H9 (cell line): Measurements from ENCODE around the gene KRT79. TPM values are rescaled to one million over a fixed set of nuclear protein-coding genes. Genes with fewer than 3 reads are reported as not detected.

Source experiments
- DNase-seq: peaks from one replicate; pipeline ENCODE4 v3.0.0-alpha.2; 2017
- H2AFZ ChIP-seq: one replicate; pipeline ENCODE4 v1.6.1; 2013; ENCODE audit warnings: mild to moderate bottlenecking, low read length, control low read depth, moderate library complexity
- H2AK5ac ChIP-seq: 2 replicates; pipeline ENCODE4 v1.6.1; 2013; ENCODE audit warnings: low read length, control low read depth, mixed read lengths; ENCODE audit not compliant: insufficient read length
- H2BK120ac ChIP-seq: one replicate; pipeline ENCODE4 v1.6.1; 2013; ENCODE audit warnings: low read depth, mild to moderate bottlenecking, low read length, control low read depth, inconsistent platforms; ENCODE audit not compliant: poor library complexity, severe bottlenecking
- H2BK12ac ChIP-seq: 2 replicates; pipeline ENCODE4 v1.6.1; 2013; ENCODE audit warnings: low read length, control low read depth, mixed read lengths, low read depth; ENCODE audit not compliant: insufficient read length
- H2BK15ac ChIP-seq: 2 replicates; pipeline ENCODE4 v1.6.1; 2013; ENCODE audit warnings: low read depth, low read length, control low read depth
- H2BK20ac ChIP-seq: one replicate; pipeline ENCODE4 v1.6.1; 2013; ENCODE audit warnings: low read depth, mild to moderate bottlenecking, low read length, control low read depth, inconsistent platforms; ENCODE audit not compliant: poor library complexity, severe bottlenecking
- H2BK5ac ChIP-seq: 2 replicates; pipeline ENCODE4 v1.6.1; 2013; ENCODE audit warnings: low read length, control low read depth, mixed read lengths; ENCODE audit not compliant: insufficient read length
- H3K14ac ChIP-seq: 2 replicates; pipeline ENCODE4 v1.6.1; 2013; ENCODE audit warnings: low read length, control low read depth; ENCODE audit not compliant: insufficient read depth
- H3K18ac ChIP-seq: 2 replicates; pipeline ENCODE4 v1.6.1; 2013; ENCODE audit warnings: low read depth, mild to moderate bottlenecking, mixed read lengths, low read length, control low read depth; ENCODE audit not compliant: insufficient read length
- H3K23ac ChIP-seq: 2 replicates; pipeline ENCODE4 v1.6.1; 2013; ENCODE audit warnings: low read length, control low read depth, mixed read lengths, low read depth; ENCODE audit not compliant: insufficient read length
- H3K23me2 ChIP-seq: 2 replicates; pipeline ENCODE4 v1.6.1; 2013; ENCODE audit warnings: low read depth, mild to moderate bottlenecking, mixed read lengths, low read length, control low read depth; ENCODE audit not compliant: insufficient read length, poor library complexity, severe bottlenecking
- H3K27ac ChIP-seq: 2 replicates; pipeline ENCODE4 v1.5.1; 2013; ENCODE audit warnings: low read length, control low read depth, mixed read lengths, low read depth; ENCODE audit not compliant: insufficient read length
- H3K27me3 ChIP-seq: 2 replicates; pipeline ENCODE4 v1.6.1; 2013; ENCODE audit warnings: low read length, control low read depth, inconsistent platforms; ENCODE audit not compliant: insufficient read depth
- H3K4ac ChIP-seq: 2 replicates; pipeline ENCODE4 v1.6.1; 2013; ENCODE audit warnings: low read depth, mild to moderate bottlenecking, control low read depth, inconsistent platforms, low read length, moderate library complexity
- H3K4me1 ChIP-seq: 2 replicates; pipeline ENCODE4 v1.6.1; 2013; ENCODE audit warnings: low read length, control low read depth, inconsistent platforms; ENCODE audit not compliant: insufficient read depth
- H3K4me2 ChIP-seq: 2 replicates; pipeline ENCODE4 v1.6.1; 2013; ENCODE audit warnings: low read length, control low read depth, mixed read lengths; ENCODE audit not compliant: insufficient read length, insufficient read depth
- H3K56ac ChIP-seq: 2 replicates; pipeline ENCODE4 v1.6.1; 2013; ENCODE audit warnings: low read depth, mild to moderate bottlenecking, mixed read lengths, low read length, control low read depth; ENCODE audit not compliant: insufficient read length
- H3K79me1 ChIP-seq: 2 replicates; pipeline ENCODE4 v1.6.1; 2013; ENCODE audit warnings: low read depth, mild to moderate bottlenecking, moderate library complexity, low read length, control low read depth, inconsistent platforms; ENCODE audit not compliant: insufficient read depth, poor library complexity, severe bottlenecking
- H3K79me2 ChIP-seq: 2 replicates; pipeline ENCODE4 v1.6.1; 2013; ENCODE audit warnings: low read length, control low read depth, inconsistent platforms; ENCODE audit not compliant: insufficient read depth
- H3K9ac ChIP-seq: 2 replicates; pipeline ENCODE4 v1.6.1; 2013; ENCODE audit warnings: low read length, control low read depth, mixed read lengths; ENCODE audit not compliant: insufficient read length; ENCODE audit errors: extremely low read depth
- H3K9me3 ChIP-seq: one replicate; pipeline ENCODE4 v1.6.1; 2013; ENCODE audit warnings: low read depth, low read length, inconsistent platforms; ENCODE audit not compliant: control insufficient read depth
- H3T11ph ChIP-seq: one replicate; pipeline ENCODE4 v1.6.1; 2013; ENCODE audit warnings: mild to moderate bottlenecking, low read length, control low read depth, inconsistent platforms
- H4K20me1 ChIP-seq: one replicate; pipeline ENCODE4 v1.6.1; 2013; ENCODE audit not compliant: control insufficient read depth, insufficient read length, insufficient read depth
- H4K5ac ChIP-seq: 2 replicates; pipeline ENCODE4 v1.6.1; 2013; ENCODE audit warnings: low read depth, mild to moderate bottlenecking, mixed read lengths, low read length, control low read depth; ENCODE audit not compliant: insufficient read length
- H4K8ac ChIP-seq: replicated peaks from 2 replicates; pipeline ENCODE4 v1.6.1; 2013; ENCODE audit warnings: low read length, control low read depth, mixed read lengths, low read depth; ENCODE audit not compliant: insufficient read length
- H4K91ac ChIP-seq: 2 replicates; pipeline ENCODE4 v1.6.1; 2013; ENCODE audit warnings: low read depth, mild to moderate bottlenecking, moderate library complexity, mixed read lengths, low read length, control low read depth; ENCODE audit not compliant: insufficient read length
- H3K27ac Mint-ChIP-seq, 3 experiments: 2 replicates in 2 of 3; 3 replicates in 1 of 3; pipeline ENCODE4 v1.8.0; 2020 to 2021; ENCODE audit warnings: mixed read lengths in 3 of 3, mild to moderate bottlenecking in 1 of 3, moderate library complexity in 1 of 3
- H3K27me3 Mint-ChIP-seq: 2 replicates; pipeline ENCODE4 v1.8.0; 2021; ENCODE audit warnings: low read depth, mild to moderate bottlenecking, moderate library complexity, mixed read lengths
- H3K36me3 Mint-ChIP-seq, 3 experiments: 2 replicates in 2 of 3; 3 replicates in 1 of 3; pipeline ENCODE4 v1.8.0; 2020 to 2021; ENCODE audit warnings: low read depth in 3 of 3, mixed read lengths in 3 of 3; ENCODE audit not compliant: insufficient read depth in 1 of 3
- H3K4me1 Mint-ChIP-seq, 2 experiments: 2 replicates each; pipeline ENCODE4 v1.8.0; 2020; ENCODE audit warnings: mixed read lengths in 2 of 2
- H3K4me3 Mint-ChIP-seq, 2 experiments: 2 replicates in 1 of 2; 3 replicates in 1 of 2; pipeline ENCODE4 v1.8.0; 2020 to 2021; ENCODE audit warnings: mild to moderate bottlenecking in 2 of 2, mixed read lengths in 2 of 2, moderate library complexity in 1 of 2
- H3K9me3 Mint-ChIP-seq, 2 experiments: 2 replicates in 1 of 2; 3 replicates in 1 of 2; pipeline ENCODE4 v1.8.0; 2020; ENCODE audit warnings: mild to moderate bottlenecking in 2 of 2, mixed read lengths in 2 of 2, moderate library complexity in 1 of 2
- CTCF ChIP-seq: fragments of 200-600 bp; sonication (generic); conservative IDR thresholded peaks from 3 replicates; pipeline ENCODE4 v1.8.0; 2021; ENCODE audit warnings: antibody characterized with exemption, mild to moderate bottlenecking
- WGBS: extraction: QIAGEN DNeasy Blood & Tissue Kit; methylation state at CpG from one replicate; pipeline ENCODE4 v1.1.7; 2013; ENCODE audit warnings: missing lambda C conversion rate, low lambda C conversion rate, mixed read lengths; ENCODE audit not compliant: insufficient read length; ENCODE audit errors: extremely low coverage; 5-methylcytosine and 5-hydroxymethylcytosine counted together
- total RNA-seq: library from RNA; stranded (reverse); gene quantifications from 2 replicates; pipeline ENCODE4 v1.2.1, GENCODE V29; 2021

The KRT79 gene
- total RNA-seq, 1 experiment from 2014 or later, result not detected

GRCh38 chr12:52812073-52812400, 22.1 kb downstream of the KRT79 start:
- Histone ChIP-seq H3K79me2 (no peaks in the 10 kb centered on the region), H2AK5ac (no peak overlapping the region), H4K8ac (no peak overlapping the region), H3K27me3 (no peaks in the 10 kb centered on the region), H2BK12ac (no peak overlapping the region), H3K79me1 (no peaks in the 10 kb centered on the region), H3T11ph (no peak overlapping the region), H3K14ac (no peak overlapping the region), H3K23ac (no peak overlapping the region), H2BK120ac (no peak overlapping the region), H4K91ac (no peak overlapping the region), H3K4me1 (no peaks in the 10 kb centered on the region), H2BK15ac (no peak overlapping the region), H3K4ac (no peak overlapping the region), H2AFZ (no peak overlapping the region), H4K20me1 (no peaks in the 10 kb centered on the region), H2BK5ac (no peak overlapping the region), H3K4me2 (no peak overlapping the region), H3K23me2 (no peaks in the 10 kb centered on the region), H2BK20ac (no peak overlapping the region), H3K9ac (no peak overlapping the region), H4K5ac (no peak overlapping the region), H3K56ac (no peak overlapping the region), H3K27ac (no peak overlapping the region), H3K9me3 (no peaks in the 10 kb centered on the region), H3K18ac (no peak overlapping the region)
- no CpG with 5 or more reads among the region's 4 CpGs for WGBS
- peaks cover 13% of the 10 kb centered on the region for H3K27me3 Mint-ChIP-seq
- H3K4me3 Mint-ChIP-seq, result no peak overlapping the region
- no peaks in the 10 kb centered on the region for H3K36me3 Mint-ChIP-seq
- no peaks in the 10 kb centered on the region for H3K9me3 Mint-ChIP-seq
- H3K27ac Mint-ChIP-seq, result no peak overlapping the region
- TF ChIP-seq CTCF, result no peak
- H3K4me1 Mint-ChIP-seq, result peaks cover 2 to 3% of the 10 kb centered on the region in 2 experiments; a peak in 2 of 4 replicates
- no peak for DNase-seq
